HG03159 (cell line): ENCODE data around the gene SMG1.
"Not testable (repeated sequence)": the region's sequence is repeated elsewhere in the genome, so short reads cannot be mapped to it uniquely, and the experiment has no call there.

Experiments used
- ATAC-seq: cut with Tn5 transposase; IDR thresholded peaks from one replicate; pipeline ENCODE4 v1.9.1; 2021; ENCODE audit warnings: mild to moderate bottlenecking, moderate library complexity; ENCODE audit not compliant: unreplicated experiment

Gene SMG1

GRCh38 chr16:18925986-18926865 lies at the start of gene SMG1:
SMG1 (minus strand) TSS chr16:18926408; CDS start chr16:18926041, 367 bp downstream.
- peak; percentile 85 for ATAC-seq

- ATAC-seq = no peak
Measured at GRCh38 chr16:18975109-18975508, 48.9 kb upstream of the SMG1 start.

- no peak for ATAC-seq
Measured at GRCh38 chr16:18969855-18970240, 43.6 kb upstream of the SMG1 start.

GRCh38 chr16:18969050-18969854 lies 43.0 kb upstream of the SMG1 start:
- ATAC-seq = no peak

GRCh38 chr16:18966791-18967190 lies 40.6 kb upstream of the SMG1 start:
- no peak for ATAC-seq

GRCh38 chr16:18965555-18965954 lies 39.3 kb upstream of the SMG1 start:
- ATAC-seq = no peak

- ATAC-seq = no peak
Measured at GRCh38 chr16:18959031-18959505, 32.9 kb upstream of the SMG1 start.

- ATAC-seq = no peak
Measured at GRCh38 chr16:18958621-18959029, 32.4 kb upstream of the SMG1 start.

GRCh38 chr16:18956658-18957241 lies 30.5 kb upstream of the SMG1 start:
- not testable (repeated sequence) for ATAC-seq

- not testable (repeated sequence) for ATAC-seq
Measured at GRCh38 chr16:18955874-18956580, 29.8 kb upstream of the SMG1 start.

- ATAC-seq = no peak
Measured at GRCh38 chr16:18953547-18953946, 27.3 kb upstream of the SMG1 start.

- no peak for ATAC-seq
Measured at GRCh38 chr16:18950469-18951185, 24.4 kb upstream of the SMG1 start.

GRCh38 chr16:18948372-18949020 lies 22.3 kb upstream of the SMG1 start:
- ATAC-seq = no peak

GRCh38 chr16:18945233-18945632 lies 19.0 kb upstream of the SMG1 start:
- no peak for ATAC-seq

- no peak for ATAC-seq
Measured at GRCh38 chr16:18943414-18943813, 17.2 kb upstream of the SMG1 start.

GRCh38 chr16:18942061-18942460 lies 15.9 kb upstream of the SMG1 start:
- no peak for ATAC-seq

GRCh38 chr16:18941471-18941870 lies 15.3 kb upstream of the SMG1 start:
- ATAC-seq = no peak

- ATAC-seq = no peak
Measured at GRCh38 chr16:18938986-18939385, 12.8 kb upstream of the SMG1 start.

- ATAC-seq = no peak
Measured at GRCh38 chr16:18937390-18937789, 11.2 kb upstream of the SMG1 start.
